ENCODE results near the gene TFF1.

The TFF1 gene

GRCh38 chr21:42343963-42344510 lies 22.3 kb downstream of the TFF1 start:
- no peak for DNase-seq (ENCODE audit: low spot score)

GRCh38 chr21:42343556-42343955 lies 22.8 kb downstream of the TFF1 start:
- DNase-seq (ENCODE audit: low spot score), result no peak

DNA sequence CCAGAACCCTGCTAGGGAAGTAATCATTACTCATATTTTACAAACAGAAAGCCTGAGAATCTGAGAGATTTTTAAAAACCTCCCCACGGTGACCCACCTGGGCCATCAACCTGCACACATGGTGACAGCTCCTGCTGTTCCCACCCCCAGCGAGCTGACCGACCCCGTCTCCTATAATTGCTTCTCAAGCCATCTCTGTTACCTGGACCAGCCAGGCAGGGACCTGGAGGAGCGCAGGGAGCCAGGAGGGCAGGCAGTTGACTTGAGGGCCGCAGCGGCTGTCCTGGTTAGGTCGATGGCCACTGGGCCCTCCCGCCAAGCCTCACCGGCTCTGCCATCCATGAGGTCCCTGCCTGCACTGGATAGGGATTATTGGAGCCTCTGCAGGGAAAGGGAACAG lies 23.2 kb downstream of the TFF1 start:
- no peak for DNase-seq (ENCODE audit: low spot score)

DNA sequence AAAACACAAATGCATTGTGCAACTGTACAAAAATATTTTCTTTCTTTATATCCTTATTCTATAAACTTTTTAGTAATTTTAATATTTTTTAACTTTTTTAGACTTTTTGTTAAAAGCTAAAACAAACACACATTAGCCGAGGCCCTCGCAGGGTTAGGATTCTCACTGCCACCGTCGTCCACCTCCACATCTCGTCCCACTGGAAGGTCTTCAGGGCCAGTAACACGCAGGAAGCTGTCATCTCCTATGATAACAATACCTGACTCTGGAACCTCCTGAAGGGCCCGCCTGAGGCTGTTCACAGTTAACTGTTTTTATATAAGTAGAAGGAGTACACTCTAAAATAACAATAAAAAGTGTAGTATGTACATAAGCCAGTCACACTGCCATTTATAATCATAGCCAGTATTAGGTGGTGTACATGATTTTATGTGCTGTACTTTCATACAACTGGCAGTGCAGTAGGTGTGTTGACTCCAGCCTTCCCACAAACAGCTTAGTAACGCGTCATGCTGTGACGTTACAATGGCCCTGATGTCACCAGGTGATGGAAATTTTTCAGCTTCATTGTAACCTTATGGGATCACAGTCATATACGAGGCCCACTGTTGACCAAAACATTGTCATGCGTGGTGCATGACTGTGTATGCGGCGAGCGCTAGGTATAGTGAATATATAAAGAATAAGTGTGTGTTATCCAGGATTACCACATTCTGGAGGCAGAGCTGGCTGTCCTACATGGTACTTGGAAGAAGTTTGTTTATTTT lies 24.4 kb downstream of the TFF1 start:
- no peak for DNase-seq (ENCODE audit: low spot score)

- DNase-seq (ENCODE audit: low spot score), result no peak
Measured at GRCh38 chr21:42340187-42341050, 25.9 kb downstream of the TFF1 start.

DNA sequence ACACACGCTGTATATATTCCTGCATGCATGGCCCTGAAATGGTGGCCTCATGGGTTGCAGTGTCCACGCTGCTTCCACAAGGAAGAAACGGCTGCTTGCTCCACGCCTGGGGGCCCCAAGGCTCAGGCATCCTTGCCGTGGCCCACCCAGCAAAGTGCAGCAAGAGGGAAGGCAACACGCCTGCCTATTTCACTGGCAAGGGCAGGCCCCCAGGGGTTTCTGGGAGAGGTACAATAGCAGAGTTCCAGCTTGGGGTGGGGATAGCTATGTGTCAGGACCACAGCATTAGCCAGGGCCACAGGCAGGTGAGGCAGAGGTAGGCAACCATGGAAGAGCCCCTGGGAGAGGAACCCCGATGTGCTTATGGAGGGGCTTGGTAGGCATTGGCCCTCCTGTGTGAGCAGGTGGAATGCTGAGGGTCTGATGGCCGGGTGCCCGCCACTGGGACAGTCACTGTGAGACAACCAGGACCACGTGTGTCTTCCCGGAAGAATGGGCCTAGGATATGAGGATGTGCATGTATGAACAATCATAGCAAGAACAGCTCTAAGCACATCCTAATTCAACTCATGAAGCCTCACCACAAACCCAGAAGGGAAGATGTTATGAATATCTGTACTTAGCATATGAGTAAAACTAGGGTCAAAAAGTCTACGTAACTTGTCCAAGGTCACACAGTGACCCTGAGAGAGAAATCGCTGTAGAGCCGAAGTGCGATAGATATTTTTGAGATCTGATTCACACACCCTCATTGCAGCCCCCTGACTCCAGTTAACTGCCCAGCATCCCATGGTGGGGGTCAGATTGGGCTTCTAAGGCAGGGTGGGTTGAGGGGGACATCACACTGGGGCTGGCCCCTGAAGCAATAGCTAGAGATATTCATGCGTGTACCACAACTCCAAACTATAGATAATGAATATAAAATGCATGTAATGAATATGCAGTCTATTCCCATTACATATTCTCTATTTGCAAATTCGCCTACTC lies 27.3 kb downstream of the TFF1 start:
- DNase-seq (ENCODE audit: low spot score), result no peak

DNA sequence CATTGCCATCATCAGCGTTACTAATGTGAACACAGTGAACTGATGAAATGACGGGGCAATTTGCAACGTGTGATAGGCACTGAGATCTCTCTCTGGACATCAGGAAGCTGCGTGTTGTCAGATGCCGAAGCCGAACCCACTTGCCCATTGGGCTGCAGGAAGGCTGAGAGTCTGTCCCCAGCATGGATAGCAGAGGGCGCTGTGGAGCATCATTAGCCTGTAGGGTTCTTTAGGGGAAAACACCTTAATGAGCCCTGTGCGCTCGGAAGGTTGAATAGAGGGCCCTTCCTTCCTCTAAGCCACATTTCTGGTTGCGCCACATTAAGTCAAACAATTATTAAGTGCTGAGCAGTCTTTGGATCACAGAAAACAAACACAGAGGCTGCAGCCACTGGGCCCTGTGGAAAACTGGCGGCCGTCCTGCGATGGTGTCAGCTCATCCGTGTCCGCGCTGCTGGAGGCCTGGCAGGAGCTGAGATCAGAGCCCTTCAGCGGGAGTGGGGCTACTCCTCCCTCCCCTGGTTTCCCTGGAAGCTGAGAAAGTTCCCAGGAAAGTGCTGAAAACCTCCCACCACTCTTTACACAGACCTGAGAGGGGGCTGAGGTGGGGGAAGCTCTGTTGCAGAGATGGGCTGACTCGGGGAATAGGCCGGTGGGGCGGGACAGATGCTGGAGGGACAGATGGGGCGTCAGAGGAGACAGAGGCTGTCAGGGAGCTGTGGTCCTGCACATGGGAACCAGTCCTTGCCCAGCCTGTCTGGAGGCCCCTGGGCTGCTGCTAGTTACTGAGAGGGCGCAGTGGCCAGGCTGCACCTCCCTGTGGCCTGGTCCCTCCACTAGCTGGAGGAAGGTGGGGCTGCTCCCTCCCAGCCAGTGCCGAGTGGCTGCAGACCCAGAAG lies 28.3 kb downstream of the TFF1 start:
- peak; percentile 36 for DNase-seq (ENCODE audit: low spot score)

DNA sequence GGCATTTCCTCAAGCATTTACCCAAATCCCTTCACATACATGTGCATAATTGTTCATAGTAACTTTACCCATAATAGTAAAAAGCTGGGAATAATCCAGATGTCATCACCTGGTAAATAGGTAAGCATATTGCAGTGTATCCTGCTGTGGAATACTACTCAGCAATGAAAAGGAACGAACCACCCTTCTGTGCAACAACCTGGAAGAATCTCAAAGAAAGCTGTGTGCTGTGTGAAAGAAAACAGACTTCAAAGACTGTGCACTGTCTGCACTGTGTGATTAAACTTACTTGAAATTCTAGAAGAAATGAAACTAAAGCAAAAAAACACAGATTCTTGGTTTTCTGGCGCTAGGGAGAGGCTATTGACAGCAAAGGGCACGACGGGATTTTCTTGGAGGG lies 29.1 kb downstream of the TFF1 start:
- no peak for DNase-seq (ENCODE audit: low spot score)

- no peak for DNase-seq (ENCODE audit: low spot score)
Measured at GRCh38 chr21:42336054-42336453, 30.3 kb downstream of the TFF1 start.

DNA sequence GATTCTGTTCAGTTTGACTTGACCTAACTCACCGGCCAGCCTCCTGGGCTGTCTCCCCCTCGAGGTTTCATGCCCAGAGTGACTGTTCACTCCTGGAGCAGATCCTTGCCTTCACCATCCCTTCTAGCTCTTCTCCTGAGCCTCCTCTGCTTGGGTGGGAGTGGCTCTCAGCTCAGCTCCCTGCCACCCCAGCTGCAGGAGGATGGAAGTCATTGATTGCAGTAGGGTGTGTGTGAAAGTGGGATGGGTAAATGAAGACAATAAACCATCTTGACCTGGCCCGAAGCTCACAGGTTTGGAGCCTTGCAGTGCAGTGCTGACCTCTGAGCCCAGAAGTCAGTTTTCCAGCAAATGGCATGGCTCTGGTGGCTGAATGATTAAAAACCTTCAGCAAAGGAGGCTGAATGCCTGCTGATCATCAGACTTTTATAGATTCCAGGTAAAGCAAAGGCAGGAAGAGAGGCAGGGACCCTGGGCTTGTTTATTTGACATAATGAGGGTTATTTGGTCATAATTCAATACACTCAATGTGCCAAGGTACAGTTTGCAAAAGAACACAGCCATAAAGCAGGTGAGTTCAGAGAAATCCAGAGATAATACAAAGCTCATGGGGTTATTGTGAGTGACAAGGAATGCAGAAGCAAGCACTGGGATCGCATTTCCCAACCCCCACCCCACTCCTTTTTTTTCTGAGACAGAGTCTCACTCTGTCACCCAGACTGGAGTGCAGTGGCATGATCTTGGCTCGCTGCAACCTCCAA lies 33.6 kb downstream of the TFF1 start:
- DNase-seq (ENCODE audit: low spot score), result no peak

DNA sequence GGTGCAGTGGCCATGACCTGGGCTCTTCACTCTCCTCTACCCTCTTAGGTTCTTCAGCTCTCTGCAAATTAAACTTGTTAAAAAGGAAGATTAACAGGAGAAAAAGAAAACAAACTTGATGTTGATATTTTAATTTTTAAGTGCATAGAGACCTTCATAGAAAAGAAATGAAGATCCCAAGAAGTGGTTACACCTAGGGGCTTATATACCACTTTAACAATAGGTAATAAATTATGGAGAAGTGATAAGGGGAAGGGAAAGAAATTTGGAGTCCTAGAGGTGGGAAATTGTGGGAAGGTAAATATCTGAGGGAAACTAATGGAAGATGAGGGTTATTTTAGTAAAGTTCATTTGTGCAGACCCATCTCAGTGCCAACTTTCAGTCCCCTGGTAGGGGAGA lies 34.7 kb downstream of the TFF1 start:
- DNase-seq (ENCODE audit: low spot score), result no peak

GRCh38 chr21:42330380-42331371 lies 35.7 kb downstream of the TFF1 start:
- DNase-seq (ENCODE audit: low spot score), result no peak

- DNase-seq (ENCODE audit: low spot score), result no peak
Measured at GRCh38 chr21:42324896-42325295, 41.4 kb downstream of the TFF1 start.

- DNase-seq (ENCODE audit: low spot score), result no peak
Measured at GRCh38 chr21:42321845-42322244, 44.5 kb downstream of the TFF1 start.

DNA sequence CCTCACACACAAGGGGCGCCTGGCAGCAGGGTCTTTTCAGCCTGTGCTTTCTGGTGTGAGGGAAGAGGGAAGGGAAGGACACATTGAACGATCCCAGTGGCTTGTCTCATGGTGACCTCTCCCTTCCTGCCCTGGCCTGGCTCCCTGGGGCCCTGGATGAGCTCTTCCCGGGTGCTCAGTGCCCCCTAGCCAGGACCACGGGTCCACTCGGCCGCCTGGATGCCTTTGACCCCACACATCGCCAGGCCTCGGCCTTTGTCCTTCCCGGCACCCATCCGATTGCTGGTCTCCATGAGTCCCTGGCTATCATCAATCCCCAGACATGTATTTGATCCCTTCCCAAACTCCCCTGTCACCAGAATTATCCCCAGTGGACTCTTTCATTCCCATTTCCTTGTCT lies 45.1 kb downstream of the TFF1 start:
- DNase-seq (ENCODE audit: low spot score), result no peak

GRCh38 chr21:42320791-42321190 lies 45.5 kb downstream of the TFF1 start:
- no peak for DNase-seq (ENCODE audit: low spot score)

- DNase-seq (ENCODE audit: low spot score), result no peak
Measured at GRCh38 chr21:42319851-42320572, 46.3 kb downstream of the TFF1 start.

- peak; percentile 26 for DNase-seq (ENCODE audit: low spot score)
Measured at GRCh38 chr21:42319376-42319775, 47.0 kb downstream of the TFF1 start.

Measured in kidney capillary endothelial cell (primary cell).